H1 (cell line): ENCODE results near the gene FXYD5. TPM values are rescaled to one million over a fixed set of nuclear protein-coding genes. Genes with fewer than 3 reads are reported as not detected.

ENCODE experiments used
- CTCF ChIA-PET: fragments of 300-600 bp; sonication (Branson Sonifier 250); formaldehyde crosslinking; loops from one replicate; lab custom pipeline; 2021; ENCODE audit not compliant: partially characterized antibody; lab: Charles Lee
- POLR2A ChIA-PET: fragments of 300-600 bp; sonication (Branson Sonifier 250); formaldehyde crosslinking; loops from one replicate; lab custom pipeline; 2021; ENCODE audit warnings: inconsistent platforms; ENCODE audit not compliant: partially characterized antibody; lab: Charles Lee
- DNase-seq, 2 experiments: peaks; one replicate each; pipeline versions ENCODE4 v3.0.0 to v3.0.0-alpha.2; 2010 to 2022; ENCODE audit warnings: low spot score in 2 of 2, low read depth in 1 of 2, mixed read lengths in 1 of 2
- FAIRE-seq: peaks from 2 replicates; lab custom pipeline; 2011; peaks lifted over from hg19 to GRCh38; lab: Jason Lieb, UNC
- H2AFZ ChIP-seq: 2 replicates; pipeline ENCODE4 v1.8.1; 2012; ENCODE audit warnings: low read length, inconsistent platforms
- H2AK5ac ChIP-seq: 2 replicates; pipeline ENCODE4 v1.6.1; 2013; ENCODE audit warnings: low read depth, low read length
- H2BK120ac ChIP-seq: replicated peaks from 2 replicates; pipeline ENCODE3; 2013; ENCODE audit warnings: low read depth, low read length, inconsistent platforms
- H2BK12ac ChIP-seq: 2 replicates; pipeline ENCODE4 v1.6.1; 2013; ENCODE audit warnings: low read depth, low read length
- H2BK15ac ChIP-seq: 2 replicates; pipeline ENCODE4 v1.6.1; 2013; ENCODE audit warnings: low read length
- H2BK20ac ChIP-seq: 2 replicates; pipeline ENCODE4 v1.6.1; 2013; ENCODE audit warnings: low read length
- H2BK5ac ChIP-seq: 2 replicates; pipeline ENCODE4 v1.6.1; 2013; ENCODE audit warnings: low read depth, low read length
- H3K14ac ChIP-seq: 2 replicates; pipeline ENCODE4 v1.6.1; 2013; ENCODE audit warnings: inconsistent platforms; ENCODE audit not compliant: insufficient read length
- H3K18ac ChIP-seq: 2 replicates; pipeline ENCODE4 v1.6.1; 2013; ENCODE audit warnings: low read length; ENCODE audit errors: extremely low read depth
- H3K23ac ChIP-seq: 2 replicates; pipeline ENCODE4 v1.6.1; 2013; ENCODE audit warnings: inconsistent platforms; ENCODE audit not compliant: insufficient read length
- H3K23me2 ChIP-seq: 2 replicates; pipeline ENCODE4 v1.6.1; 2013; ENCODE audit warnings: low read depth, low read length
- H3K27ac ChIP-seq: 2 replicates; pipeline ENCODE4 v1.6.1; 2011; ENCODE audit warnings: low read depth, low read length, inconsistent platforms
- H3K27me3 ChIP-seq, 4 experiments: replicated peaks in 1 of 4; 1 replicate in 1 of 4; 2 replicates in 3 of 4; pipeline versions ENCODE4 v1.6.1 to v1.8.1; 2011 to 2013; ENCODE audit warnings: low read length in 3 of 4, mild to moderate bottlenecking in 3 of 4, inconsistent platforms in 2 of 4, mixed read lengths in 2 of 4, moderate library complexity in 1 of 4; ENCODE audit not compliant: control insufficient read depth in 3 of 4, insufficient read depth in 3 of 4; ENCODE audit errors: extremely low read depth in 1 of 4
- H3K36me3 ChIP-seq, 4 experiments: 2 replicates each; pipeline versions ENCODE4 v1.6.1 to v1.8.1; 2011 to 2013; ENCODE audit warnings: mild to moderate bottlenecking in 4 of 4, low read length in 3 of 4, moderate library complexity in 2 of 4, control low read depth in 1 of 4, inconsistent platforms in 1 of 4; ENCODE audit not compliant: insufficient read depth in 4 of 4, control insufficient read depth in 2 of 4
- H3K4ac ChIP-seq: replicated peaks from 2 replicates; pipeline ENCODE3; 2013; ENCODE audit warnings: low read length, low read depth, mixed read lengths, inconsistent platforms; ENCODE audit not compliant: insufficient read length
- H3K4me1 ChIP-seq, 4 experiments: replicated peaks in 1 of 4; 1 replicate in 1 of 4; 2 replicates in 3 of 4; pipeline versions ENCODE4 v1.6.1 to v1.8.1; 2011 to 2013; ENCODE audit warnings: low read length in 3 of 4, inconsistent platforms in 2 of 4, mixed read lengths in 1 of 4; ENCODE audit not compliant: insufficient read depth in 4 of 4, control insufficient read depth in 3 of 4
- H3K4me2 ChIP-seq, 2 experiments: 2 replicates each; pipeline versions ENCODE4 v1.6.1 to v1.8.1; 2011 to 2013; ENCODE audit warnings: low read depth in 2 of 2, low read length in 2 of 2, control low read depth in 1 of 2, inconsistent platforms in 1 of 2, mild to moderate bottlenecking in 1 of 2; ENCODE audit not compliant: insufficient read depth in 1 of 2
- H3K4me3 ChIP-seq, 4 experiments: fragments of 200-600, 300-600 bp in 1 of 4; sonication (generic), shearing (Covaris generic), sonication (Bioruptor Twin) in 1 of 4; 2 replicates each; pipeline versions ENCODE4 v1.5.1 to v1.8.1; 2011 to 2016; ENCODE audit warnings: low read length in 4 of 4, low read depth in 3 of 4, control low read depth in 2 of 4, inconsistent platforms in 2 of 4, mild to moderate bottlenecking in 2 of 4, mixed read lengths in 1 of 4, moderate library complexity in 1 of 4; ENCODE audit not compliant: insufficient read depth in 2 of 4; ENCODE audit errors: extremely low read depth in 1 of 4
- H3K56ac ChIP-seq: replicated peaks from 2 replicates; pipeline ENCODE3; 2013; ENCODE audit warnings: low read depth, mild to moderate bottlenecking, mixed read lengths, low read length, inconsistent platforms; ENCODE audit not compliant: insufficient read length
- H3K79me1 ChIP-seq: 2 replicates; pipeline ENCODE4 v1.6.1; 2013; ENCODE audit warnings: low read depth, low read length, control low read depth
- H3K79me2 ChIP-seq, 2 experiments: 2 replicates each; pipeline versions ENCODE4 v1.6.1 to v1.8.1; 2012 to 2013; ENCODE audit warnings: low read length in 2 of 2, mild to moderate bottlenecking in 2 of 2, inconsistent platforms in 1 of 2; ENCODE audit not compliant: insufficient read depth in 2 of 2, control insufficient read depth in 1 of 2
- H3K9ac ChIP-seq, 4 experiments: replicated peaks in 1 of 4; 1 replicate in 1 of 4; 2 replicates in 3 of 4; pipeline versions ENCODE4 v1.6.1 to v1.8.1; 2011 to 2013; ENCODE audit warnings: low read depth in 3 of 4, low read length in 3 of 4, control low read depth in 2 of 4, mild to moderate bottlenecking in 2 of 4, moderate library complexity in 2 of 4, inconsistent platforms in 1 of 4; ENCODE audit errors: extremely low read depth in 1 of 4
- H3K9me3 ChIP-seq, 2 experiments: 2 replicates each; pipeline versions ENCODE4 v1.6.1 to v1.8.1; 2012 to 2013; ENCODE audit warnings: mild to moderate bottlenecking in 2 of 2, moderate library complexity in 2 of 2, control low read depth in 1 of 2, inconsistent platforms in 1 of 2, low read depth in 1 of 2, low read length in 1 of 2, mixed read lengths in 1 of 2; ENCODE audit not compliant: insufficient read depth in 2 of 2
- H4K20me1 ChIP-seq, 2 experiments: replicated peaks in 1 of 2; 2 replicates each; pipeline versions ENCODE3 to v1.8.1; 2011 to 2013; ENCODE audit warnings: inconsistent platforms in 2 of 2, low read length in 2 of 2, mild to moderate bottlenecking in 1 of 2; ENCODE audit not compliant: insufficient read depth in 2 of 2, control insufficient read depth in 1 of 2
- H4K5ac ChIP-seq: 2 replicates; pipeline ENCODE4 v1.6.1; 2013; ENCODE audit warnings: low read length, low read depth, mixed read lengths, inconsistent platforms; ENCODE audit not compliant: insufficient read length
- H4K8ac ChIP-seq: 2 replicates; pipeline ENCODE4 v1.8.0; 2013; ENCODE audit warnings: mild to moderate bottlenecking, moderate library complexity, low read length, inconsistent platforms; ENCODE audit not compliant: insufficient read depth; ENCODE audit errors: extremely low read depth
- H4K91ac ChIP-seq: replicated peaks from 2 replicates; pipeline ENCODE3; 2013; ENCODE audit warnings: low read length, mixed read lengths, inconsistent platforms; ENCODE audit not compliant: insufficient read length
- ATF3 ChIP-seq: IDR thresholded peaks from 2 replicates; pipeline ENCODE4 v1.6.1; 2011; ENCODE audit warnings: low read depth, mild to moderate bottlenecking, low read length; ENCODE audit not compliant: insufficient read depth
- CBX5 ChIP-seq: fragments of 300-800, 300-1000 bp; sonication (generic); IDR thresholded peaks from 2 replicates; pipeline ENCODE4 v1.7.1; 2016; ENCODE audit warnings: antibody characterized with exemption, low read length, low read depth
- CBX8 ChIP-seq: fragments of 300-800, 300-1000 bp; sonication (generic); IDR thresholded peaks from 2 replicates; pipeline ENCODE4 v1.7.1; 2016; ENCODE audit warnings: low read depth, low read length, borderline replicate concordance
- CREB1 ChIP-seq: IDR thresholded peaks from 2 replicates; pipeline ENCODE4 v1.6.1; 2012; ENCODE audit warnings: inconsistent platforms
- EGR1 ChIP-seq: IDR thresholded peaks from 2 replicates; pipeline ENCODE4 v1.6.1; 2011; ENCODE audit warnings: low read depth, low read length, borderline replicate concordance
- HDAC2 ChIP-seq, 2 experiments: fragments of 300-600 bp in 1 of 2; sonication (generic) in 1 of 2; IDR thresholded peaks; 2 replicates each; pipeline ENCODE4 v1.6.1; 2011 to 2012; ENCODE audit warnings: low read depth in 2 of 2, low read length in 2 of 2, mild to moderate bottlenecking in 2 of 2, moderate library complexity in 2 of 2, borderline replicate concordance in 1 of 2, inconsistent platforms in 1 of 2
- KDM5A ChIP-seq: fragments of 200-600 bp; IDR thresholded peaks from 2 replicates; pipeline ENCODE4 v1.7.1; 2012; ENCODE audit warnings: mild to moderate bottlenecking, low read length, inconsistent platforms, mixed read lengths
- NANOG ChIP-seq: IDR thresholded peaks from 2 replicates; pipeline ENCODE4 v1.6.1; 2011; ENCODE audit warnings: low read length, low read depth, mild to moderate bottlenecking, inconsistent platforms; ENCODE audit not compliant: insufficient read depth, poor library complexity, severe bottlenecking
- RNF2 ChIP-seq: fragments of 200-900, 300-1000 bp; sonication (generic); IDR thresholded peaks from 2 replicates; pipeline ENCODE4 v1.7.1; 2016; ENCODE audit warnings: borderline replicate concordance, low read depth, mild to moderate bottlenecking, antibody characterized with exemption, low read length; ENCODE audit not compliant: poor library complexity, severe bottlenecking; ENCODE audit errors: missing control alignments
- RXRA ChIP-seq: IDR thresholded peaks from 2 replicates; pipeline ENCODE4 v1.6.1; 2011; ENCODE audit warnings: low read depth, mild to moderate bottlenecking, low read length, moderate library complexity; ENCODE audit not compliant: insufficient read depth
- SAP30 ChIP-seq: fragments of 300-600 bp; sonication (generic); IDR thresholded peaks from 2 replicates; pipeline ENCODE4 v1.7.1; 2012; ENCODE audit warnings: low read length, moderate library complexity, mild to moderate bottlenecking, inconsistent platforms; ENCODE audit not compliant: insufficient read depth, insufficient replicate concordance
- YY1 ChIP-seq: IDR thresholded peaks from 2 replicates; pipeline ENCODE4 v1.6.1; 2011; ENCODE audit warnings: low read depth, mild to moderate bottlenecking, low read length
- WGBS, 2 experiments: shearing (Covaris generic) in 1 of 2; methylation state at CpG; one replicate each; pipeline versions ENCODE4 v1.1.6 to v1.1.7; 2013 to 2015; ENCODE audit warnings: low lambda C conversion rate in 2 of 2, mixed read lengths in 2 of 2, inconsistent platforms in 1 of 2, low coverage in 1 of 2, missing lambda C conversion rate in 1 of 2; ENCODE audit not compliant: insufficient replicate concordance in 2 of 2, insufficient coverage in 1 of 2, insufficient read length in 1 of 2; ENCODE audit errors: extremely low coverage in 1 of 2, missing lambda C conversion rate in 1 of 2; 5-methylcytosine and 5-hydroxymethylcytosine counted together
- polyA plus RNA-seq, 7 experiments: library from polyadenylated mRNA; depleted of rRNA in 3 of 7; stranded (reverse) in 5 of 7; unstranded in 2 of 7; fragments of >200 nt in 5 of 7; fragments of 200-250 nt in 2 of 7; gene quantifications; 1 replicate in 5 of 7; 2 replicates in 1 of 7; 4 replicates in 1 of 7; pipeline versions ENCODE4 v1.2.1 to v1.2.3, GENCODE V29; 2011 to 2013; ENCODE audit warnings: missing spikeins in 2 of 7, mixed read lengths in 2 of 7
- total RNA-seq: library from RNA; stranded (reverse); fragmentation: NEBNext Ultra II Directional; extraction: Animal tissue kit (Norgen Biotek cat#: 25700); gene quantifications from 2 replicates; pipeline ENCODE4 v1.2.1, GENCODE V29; 2021

FXYD5 gene
- total and polyA plus RNA-seq, 2 of the 8 experiments (the other 6 are each of a cell fraction or from before 2014, with no cell fraction given) = 99.0 to 191 TPM

DNA sequence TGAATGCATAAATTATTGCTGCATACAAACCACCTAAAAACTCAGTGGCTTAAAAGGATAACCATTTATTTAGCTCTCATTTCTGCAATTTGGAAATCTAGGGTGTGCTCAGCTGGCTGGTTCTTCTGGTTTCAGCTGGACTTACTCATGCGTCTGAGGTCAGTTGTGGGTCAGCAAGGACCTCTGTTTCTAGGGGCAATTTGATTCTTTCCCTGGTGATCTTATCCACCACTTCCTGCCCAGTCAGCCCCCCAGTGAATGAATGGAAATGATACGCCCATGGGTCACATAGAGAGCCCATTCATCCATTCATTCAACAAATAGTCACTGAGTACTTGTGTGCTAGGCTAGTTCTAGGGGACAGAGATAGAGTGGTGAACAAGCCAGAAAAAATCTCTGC lies 9.9 kb downstream of the FXYD5 start:
- Histone ChIP-seq H4K8ac (no peak overlapping the region), H4K91ac (no peak overlapping the region), H2BK120ac (no peak overlapping the region), H3K9ac (no peak overlapping the region), H3K18ac (no peak overlapping the region), H3K23ac (no peak overlapping the region), H3K36me3 (peaks cover 9 to 60% (median 39%) of the 10 kb centered on the region in 4 experiments; a peak in 7 of 8 replicates), H3K27ac (no peak overlapping the region), H2AK5ac (no peak overlapping the region), H2BK20ac (no peak overlapping the region), H3K56ac (no peak overlapping the region), H3K27me3 (no peaks in the 10 kb centered on the region), H2BK12ac (no peak overlapping the region), H3K4ac (no peak overlapping the region), H2BK5ac (no peak overlapping the region), H3K9me3 (0 out of 4 replicates have a peak, but pooled peaks cover 0 to 2% of the 10 kb centered on the region in 2 experiments), H2BK15ac (no peak overlapping the region), H3K4me1 (no peaks in the 10 kb centered on the region), H3K79me1 (no peaks in the 10 kb centered on the region; the same call in 1 of the 2 replicates), H2AFZ (no peak overlapping the region), H3K4me3 (no peak overlapping the region), H3K14ac (no peak overlapping the region), H3K4me2 (no peak overlapping the region), H3K23me2 (no peaks in the 10 kb centered on the region), H3K79me2 (no peaks in the 10 kb centered on the region), H4K20me1 (peaks cover 0 to 3% of the 10 kb centered on the region in 2 experiments), H4K5ac (no peak overlapping the region)
- 90% methylated on average over 2 of the region's 2 CpGs; no CpG with 5 or more reads in 1 of the 2 experiments for WGBS, 2 experiments
- TF ChIP-seq CBX5 (no peak), HDAC2 (IDR thresholded peaks at IDR 0.05; ENCODE audit: borderline replicate concordance in 1 of 2, low read depth in 2 of 2, low read length in 2 of 2) (no peak), EGR1 (no peak), CREB1 (no peak), NANOG (no peak), KDM5A (no peak), ATF3 (no peak), RNF2 (no peak), SAP30 (no peak), RXRA (no peak), YY1 (no peak), CBX8 (no peak)
- FAIRE-seq (no peak), DNase-seq (no peak)
- ChIA-PET POLR2A (interaction anchor here (1.0 to 2.4 kb wide), 3 partner anchors 9 to 17 kb away, joined by 3 to 21 read pairs (median 7); partner anchors contain the start of gene FXYD5), CTCF (no interaction called here)
